HL-60 (cell line): ENCODE results near the gene RAP1GAP2.

Experiments
- DNase-seq, 2 experiments: peaks; one replicate each; pipeline ENCODE4 v3.0.0-alpha.2; 2010 to 2020; ENCODE audit warnings: low read depth in 1 of 2, low spot score in 1 of 2
- H3K27ac ChIP-seq: fragments of 250-450 bp; sonication (Bioruptor Pico); replicated peaks from 2 replicates; pipeline ENCODE4 v1.5.1; 2020; ENCODE audit warnings: mild to moderate bottlenecking, moderate library complexity
- H3K27me3 ChIP-seq: fragments of 250-450 bp; sonication (Bioruptor Pico); 2 replicates; pipeline ENCODE4 v1.5.1; 2021; ENCODE audit warnings: mild to moderate bottlenecking, moderate library complexity; ENCODE audit not compliant: insufficient read depth, poor library complexity, severe bottlenecking
- H3K4me3 ChIP-seq: replicated peaks from 2 replicates; pipeline ENCODE4 v1.5.1; 2011; ENCODE audit warnings: mild to moderate bottlenecking, control low read depth, low read length; ENCODE audit not compliant: insufficient read depth
- GABPA ChIP-seq: IDR thresholded peaks from 2 replicates; pipeline ENCODE4 v1.6.1; 2012; ENCODE audit warnings: low read depth
- POLR2AphosphoS5 ChIP-seq: IDR thresholded peaks from 2 replicates; pipeline ENCODE4 v1.6.1; 2012; ENCODE audit warnings: low read depth
- SPI1 ChIP-seq: IDR thresholded peaks from 2 replicates; pipeline ENCODE4 v1.6.1; 2012; ENCODE audit warnings: low read depth, mild to moderate bottlenecking, borderline replicate concordance
- TF ChIP-seq, protein P1 (sequence below): IDR thresholded peaks from 2 replicates; pipeline ENCODE4 v1.6.1; 2012; ENCODE audit warnings: low read depth; ENCODE audit not compliant: insufficient replicate concordance
- TF ChIP-seq, protein P2 (sequence below): IDR thresholded peaks from one replicate; pipeline ENCODE4 v1.5.1; 2011; ENCODE audit warnings: low read length, control low read depth, inconsistent platforms; ENCODE audit not compliant: insufficient read depth

The RAP1GAP2 gene

DNA sequence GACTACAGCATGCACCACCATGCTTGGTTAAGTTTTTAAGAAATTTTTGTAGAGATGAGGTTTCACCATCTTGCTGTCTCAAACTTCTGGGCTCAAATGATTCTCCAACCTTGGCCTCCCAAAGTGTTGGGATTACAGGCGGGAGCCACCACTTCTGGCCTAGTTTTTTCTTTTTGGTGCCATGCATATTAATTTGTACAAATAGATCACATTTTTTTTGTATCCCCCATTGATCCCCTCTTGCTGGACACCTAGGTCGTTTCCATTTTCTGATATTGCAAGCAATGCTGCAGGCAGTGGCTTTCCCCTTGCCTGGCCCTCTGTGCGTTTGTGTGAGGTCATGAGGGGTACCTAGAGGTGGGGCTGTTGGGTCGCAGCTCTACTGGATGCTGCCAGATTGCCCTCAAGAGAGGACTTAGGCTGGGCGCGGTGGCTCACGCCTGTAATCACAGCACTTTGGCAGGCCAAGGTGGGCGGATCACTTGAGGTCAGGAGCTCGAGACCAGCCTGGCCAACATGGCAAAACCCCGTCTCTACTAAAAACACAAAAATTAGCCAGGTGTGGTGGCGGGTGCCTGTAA is 23.8 kb downstream of the RAP1GAP2 start:
- H3K27ac ChIP-seq = no peak overlapping the region
- H3K4me3 ChIP-seq = no peak overlapping the region
- no peak for TF ChIP-seq SPI1
- no peak for TF ChIP-seq GABPA
- TF ChIP-seq, protein P1, sequence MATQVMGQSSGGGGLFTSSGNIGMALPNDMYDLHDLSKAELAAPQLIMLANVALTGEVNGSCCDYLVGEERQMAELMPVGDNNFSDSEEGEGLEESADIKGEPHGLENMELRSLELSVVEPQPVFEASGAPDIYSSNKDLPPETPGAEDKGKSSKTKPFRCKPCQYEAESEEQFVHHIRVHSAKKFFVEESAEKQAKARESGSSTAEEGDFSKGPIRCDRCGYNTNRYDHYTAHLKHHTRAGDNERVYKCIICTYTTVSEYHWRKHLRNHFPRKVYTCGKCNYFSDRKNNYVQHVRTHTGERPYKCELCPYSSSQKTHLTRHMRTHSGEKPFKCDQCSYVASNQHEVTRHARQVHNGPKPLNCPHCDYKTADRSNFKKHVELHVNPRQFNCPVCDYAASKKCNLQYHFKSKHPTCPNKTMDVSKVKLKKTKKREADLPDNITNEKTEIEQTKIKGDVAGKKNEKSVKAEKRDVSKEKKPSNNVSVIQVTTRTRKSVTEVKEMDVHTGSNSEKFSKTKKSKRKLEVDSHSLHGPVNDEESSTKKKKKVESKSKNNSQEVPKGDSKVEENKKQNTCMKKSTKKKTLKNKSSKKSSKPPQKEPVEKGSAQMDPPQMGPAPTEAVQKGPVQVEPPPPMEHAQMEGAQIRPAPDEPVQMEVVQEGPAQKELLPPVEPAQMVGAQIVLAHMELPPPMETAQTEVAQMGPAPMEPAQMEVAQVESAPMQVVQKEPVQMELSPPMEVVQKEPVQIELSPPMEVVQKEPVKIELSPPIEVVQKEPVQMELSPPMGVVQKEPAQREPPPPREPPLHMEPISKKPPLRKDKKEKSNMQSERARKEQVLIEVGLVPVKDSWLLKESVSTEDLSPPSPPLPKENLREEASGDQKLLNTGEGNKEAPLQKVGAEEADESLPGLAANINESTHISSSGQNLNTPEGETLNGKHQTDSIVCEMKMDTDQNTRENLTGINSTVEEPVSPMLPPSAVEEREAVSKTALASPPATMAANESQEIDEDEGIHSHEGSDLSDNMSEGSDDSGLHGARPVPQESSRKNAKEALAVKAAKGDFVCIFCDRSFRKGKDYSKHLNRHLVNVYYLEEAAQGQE = no peak
- TF ChIP-seq POLR2AphosphoS5 = no peak
- TF ChIP-seq, protein P2, sequence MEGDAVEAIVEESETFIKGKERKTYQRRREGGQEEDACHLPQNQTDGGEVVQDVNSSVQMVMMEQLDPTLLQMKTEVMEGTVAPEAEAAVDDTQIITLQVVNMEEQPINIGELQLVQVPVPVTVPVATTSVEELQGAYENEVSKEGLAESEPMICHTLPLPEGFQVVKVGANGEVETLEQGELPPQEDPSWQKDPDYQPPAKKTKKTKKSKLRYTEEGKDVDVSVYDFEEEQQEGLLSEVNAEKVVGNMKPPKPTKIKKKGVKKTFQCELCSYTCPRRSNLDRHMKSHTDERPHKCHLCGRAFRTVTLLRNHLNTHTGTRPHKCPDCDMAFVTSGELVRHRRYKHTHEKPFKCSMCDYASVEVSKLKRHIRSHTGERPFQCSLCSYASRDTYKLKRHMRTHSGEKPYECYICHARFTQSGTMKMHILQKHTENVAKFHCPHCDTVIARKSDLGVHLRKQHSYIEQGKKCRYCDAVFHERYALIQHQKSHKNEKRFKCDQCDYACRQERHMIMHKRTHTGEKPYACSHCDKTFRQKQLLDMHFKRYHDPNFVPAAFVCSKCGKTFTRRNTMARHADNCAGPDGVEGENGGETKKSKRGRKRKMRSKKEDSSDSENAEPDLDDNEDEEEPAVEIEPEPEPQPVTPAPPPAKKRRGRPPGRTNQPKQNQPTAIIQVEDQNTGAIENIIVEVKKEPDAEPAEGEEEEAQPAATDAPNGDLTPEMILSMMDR = no peak
- H3K27me3 ChIP-seq = no peaks in the 10 kb centered on the region
- DNase-seq = no peak

DNA sequence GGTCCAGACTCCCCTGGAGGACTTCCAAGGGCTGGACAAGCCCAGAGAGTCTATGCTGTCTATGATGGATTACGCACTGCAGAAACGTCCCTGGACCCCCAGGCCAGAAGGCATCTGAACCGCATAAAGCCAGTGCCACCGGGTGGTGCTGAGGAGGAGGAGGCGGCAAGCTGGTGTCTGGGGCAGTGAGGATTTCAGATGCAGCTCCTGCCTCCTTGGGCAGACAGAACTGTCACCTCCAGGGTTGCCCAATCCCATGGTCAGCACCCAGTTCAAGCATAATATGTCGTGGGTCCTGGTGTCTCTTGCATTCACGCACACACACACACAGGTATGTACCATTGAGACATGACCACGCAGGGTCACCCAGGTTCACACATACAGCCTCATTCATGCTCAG is 25.6 kb downstream of the RAP1GAP2 start:
- Histone ChIP-seq H3K4me3 (no peak overlapping the region), H3K27ac (no peak overlapping the region), H3K27me3 (no peaks in the 10 kb centered on the region)
- TF ChIP-seq POLR2AphosphoS5 (no peak), GABPA (no peak), SPI1 (no peak)
- TF ChIP-seq, protein P2 = no peak
- TF ChIP-seq, protein P1 = no peak
- no peak for DNase-seq

DNA sequence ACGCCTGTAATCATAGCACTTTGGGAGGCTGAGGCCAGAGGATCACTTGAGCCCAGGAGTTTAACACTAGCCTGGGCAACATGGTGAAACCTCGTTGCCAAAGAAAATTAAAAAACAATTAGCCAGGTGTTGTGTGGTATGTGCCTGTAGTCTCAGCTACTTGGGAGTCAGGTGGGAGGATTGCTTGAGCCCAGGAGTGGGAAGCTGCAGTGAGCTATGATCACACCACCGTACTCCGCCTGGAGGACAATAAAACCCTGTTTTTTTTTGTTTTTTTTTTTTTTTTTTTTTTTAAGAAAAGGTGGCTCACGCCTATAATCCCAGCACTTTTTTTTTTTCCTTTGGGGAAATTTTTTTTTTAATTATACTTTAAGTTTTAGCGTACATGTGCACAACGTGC is 26.1 kb downstream of the RAP1GAP2 start:
- Histone ChIP-seq H3K4me3 (no peak overlapping the region), H3K27me3 (no peaks in the 10 kb centered on the region), H3K27ac (no peak overlapping the region)
- no peak for DNase-seq
- TF ChIP-seq POLR2AphosphoS5 (no peak), GABPA (no peak), SPI1 (no peak)
- TF ChIP-seq, protein P1 = no peak
- TF ChIP-seq, protein P2 = no peak
